Stimulated activated CD4-positive, alpha-beta T cell treated with anti-CD3 and anti-CD28 coated beads, Interleukin-12 subunit alpha, Interleukin-12 subunit beta, amount 100 ng/mL, for 24 hours (primary cell): ENCODE data around the gene SLC41A2.
A peak's percentile ranks its signal among the peaks of the same experiment; 100 is the strongest.
"Not testable (repeated sequence)": the region's sequence is repeated elsewhere in the genome, so short reads cannot be mapped to it uniquely, and the experiment has no call there.

Source experiments
- DNase-seq, 2 experiments: peaks; one replicate each; pipeline ENCODE4 v3.0.0-alpha.2; 2020; ENCODE audit warnings: low read depth in 2 of 2

SLC41A2 gene

DNA sequence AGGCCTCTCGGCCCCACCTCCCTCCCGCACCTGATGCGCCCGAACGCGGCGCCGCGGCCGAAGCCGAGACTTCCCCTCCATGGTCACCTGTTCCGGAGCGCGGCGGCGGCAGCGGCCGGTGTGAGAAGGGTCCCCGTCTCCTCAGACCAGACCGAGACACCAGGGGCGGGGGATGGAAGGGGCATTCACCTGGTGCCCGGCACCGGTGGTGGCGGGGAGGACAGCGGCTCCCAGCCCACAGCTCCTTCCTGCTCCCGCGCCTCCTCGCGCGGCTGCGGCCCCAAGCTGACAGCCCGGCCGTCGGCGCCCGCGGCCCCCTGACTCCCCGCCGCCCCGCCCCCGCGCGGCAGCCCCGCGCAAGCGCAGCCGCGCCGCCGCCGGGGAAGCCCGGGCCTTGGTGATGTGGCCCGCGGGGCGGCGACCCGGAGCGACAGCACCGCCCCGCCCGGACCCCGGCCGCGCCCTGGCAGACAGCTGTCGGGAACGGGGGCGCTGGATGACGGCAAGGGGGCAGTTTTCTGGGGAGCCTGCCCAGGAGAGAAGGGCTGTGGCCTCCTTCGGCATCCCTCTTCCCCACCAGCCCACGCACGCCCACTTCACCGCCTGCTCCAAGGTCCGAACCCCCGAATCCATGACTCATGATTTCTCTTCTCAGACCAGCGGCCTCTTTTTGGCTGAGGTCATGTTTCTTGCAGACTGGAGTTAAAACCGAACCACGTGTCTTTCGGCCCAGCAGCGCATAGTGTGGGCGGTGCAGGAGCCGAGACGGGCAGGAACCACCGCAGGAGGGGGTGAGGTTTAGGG is at the start of gene SLC41A2:
Gene SLC41A2 (minus strand): TSS at position 290 of the 804 bp plus-strand sequence. CDS start 29,763 bp downstream, outside the sequence.
- DNase-seq, result peak; percentile 59 to 66

GRCh38 chr12:105001476-105001875 is 43.4 kb upstream of the SLC41A2 start:
- DNase-seq, result no peak

- DNase-seq, result no peak
These were observed 41.2 kb upstream of the SLC41A2 start for GRCh38 chr12:104999347-104999685.

DNA sequence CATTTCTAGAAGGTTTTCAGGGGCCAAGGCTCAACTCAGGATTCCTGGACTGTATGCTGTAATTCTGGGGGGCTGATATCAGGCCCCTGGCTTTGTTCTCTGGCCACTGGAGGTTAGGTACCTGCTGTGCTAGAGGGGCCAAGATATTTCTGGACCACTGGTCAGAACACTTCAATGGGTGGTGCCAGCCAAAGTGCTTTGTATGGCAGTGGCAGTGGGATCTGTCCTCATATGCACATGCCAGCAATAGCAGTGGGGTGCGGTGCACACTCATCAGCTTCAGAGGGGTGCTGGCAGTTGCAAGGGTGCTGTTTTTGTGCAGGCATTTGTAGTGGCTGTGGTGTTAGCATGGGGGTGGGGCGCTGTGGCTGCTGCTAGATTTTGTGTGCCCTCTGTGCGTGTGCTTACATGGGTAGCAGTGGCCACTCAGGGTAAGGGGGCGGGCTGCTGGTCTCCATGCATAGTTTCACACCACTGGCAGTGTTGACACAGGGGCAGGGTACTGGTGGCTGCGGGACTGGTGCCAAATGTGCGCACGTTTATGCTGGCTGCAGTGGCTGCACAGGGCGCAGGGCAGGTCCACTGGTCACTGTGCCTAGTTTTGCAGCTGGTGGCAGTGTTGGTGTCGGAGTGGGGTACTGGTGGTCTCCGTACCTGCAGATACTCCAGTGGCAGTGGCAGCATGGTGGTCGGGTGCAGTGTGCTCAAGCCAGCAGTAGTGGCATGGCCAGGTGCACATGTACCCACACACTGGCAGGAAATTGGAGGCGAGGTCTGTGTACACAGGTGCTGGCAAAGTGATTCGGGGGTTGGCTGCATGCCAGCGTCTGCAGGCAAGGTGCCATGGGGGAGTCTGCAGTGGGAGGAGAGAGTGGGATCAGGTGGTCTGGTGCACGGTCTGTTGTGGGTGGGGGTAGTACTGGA is 40.6 kb upstream of the SLC41A2 start:
- no peak for DNase-seq

DNA sequence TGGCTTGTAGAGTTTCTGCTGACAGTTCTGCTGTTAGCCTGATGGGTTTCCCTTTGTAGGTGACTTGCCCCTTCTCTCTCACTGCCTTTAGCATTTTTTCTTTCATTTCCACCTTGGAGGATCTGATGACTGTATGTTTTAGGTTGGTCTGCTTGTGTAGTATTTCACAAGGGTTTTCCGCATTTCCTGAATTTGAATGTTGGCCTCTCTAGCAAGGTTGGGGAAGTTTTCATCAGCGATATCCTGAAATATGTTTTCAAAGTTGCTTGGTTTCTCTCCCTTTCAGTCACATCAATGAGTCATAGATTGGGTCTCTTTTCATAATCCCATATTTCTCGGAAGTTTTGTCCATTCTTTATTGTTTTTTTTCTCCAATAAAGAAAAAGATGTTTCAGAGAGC is 39.5 kb upstream of the SLC41A2 start:
- no peak for DNase-seq

GRCh38 chr12:104994336-104994735 is 36.2 kb upstream of the SLC41A2 start:
- DNase-seq, result no peak

DNA sequence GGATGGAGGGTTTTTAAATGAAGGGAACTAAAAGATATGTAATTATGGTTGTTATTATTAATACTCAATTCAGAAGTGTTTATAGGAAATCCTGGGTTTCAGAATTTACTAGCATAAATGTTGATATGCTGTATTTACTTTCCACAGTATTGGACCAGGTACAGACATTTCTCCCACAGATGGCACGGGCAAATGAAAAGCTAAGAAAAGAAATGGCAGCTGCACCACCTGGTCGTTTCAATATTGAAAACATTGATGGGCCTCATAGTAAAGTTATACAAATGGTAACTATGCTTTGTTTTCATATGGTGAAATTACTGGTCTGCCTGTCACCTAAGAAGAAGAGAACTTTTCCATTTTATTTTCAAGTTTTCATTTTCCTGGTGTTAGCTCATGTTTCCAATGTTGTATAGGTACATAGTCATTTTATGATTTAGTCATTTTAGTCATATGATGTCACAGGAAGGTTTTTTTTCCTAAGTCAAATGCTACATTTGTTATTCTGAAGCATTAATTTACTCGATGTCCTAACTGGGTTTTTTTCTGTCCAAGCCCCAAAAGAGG is 33.6 kb upstream of the SLC41A2 start:
- DNase-seq, result no peak

GRCh38 chr12:104990950-104991349 is 32.9 kb upstream of the SLC41A2 start:
- no peak for DNase-seq

DNA sequence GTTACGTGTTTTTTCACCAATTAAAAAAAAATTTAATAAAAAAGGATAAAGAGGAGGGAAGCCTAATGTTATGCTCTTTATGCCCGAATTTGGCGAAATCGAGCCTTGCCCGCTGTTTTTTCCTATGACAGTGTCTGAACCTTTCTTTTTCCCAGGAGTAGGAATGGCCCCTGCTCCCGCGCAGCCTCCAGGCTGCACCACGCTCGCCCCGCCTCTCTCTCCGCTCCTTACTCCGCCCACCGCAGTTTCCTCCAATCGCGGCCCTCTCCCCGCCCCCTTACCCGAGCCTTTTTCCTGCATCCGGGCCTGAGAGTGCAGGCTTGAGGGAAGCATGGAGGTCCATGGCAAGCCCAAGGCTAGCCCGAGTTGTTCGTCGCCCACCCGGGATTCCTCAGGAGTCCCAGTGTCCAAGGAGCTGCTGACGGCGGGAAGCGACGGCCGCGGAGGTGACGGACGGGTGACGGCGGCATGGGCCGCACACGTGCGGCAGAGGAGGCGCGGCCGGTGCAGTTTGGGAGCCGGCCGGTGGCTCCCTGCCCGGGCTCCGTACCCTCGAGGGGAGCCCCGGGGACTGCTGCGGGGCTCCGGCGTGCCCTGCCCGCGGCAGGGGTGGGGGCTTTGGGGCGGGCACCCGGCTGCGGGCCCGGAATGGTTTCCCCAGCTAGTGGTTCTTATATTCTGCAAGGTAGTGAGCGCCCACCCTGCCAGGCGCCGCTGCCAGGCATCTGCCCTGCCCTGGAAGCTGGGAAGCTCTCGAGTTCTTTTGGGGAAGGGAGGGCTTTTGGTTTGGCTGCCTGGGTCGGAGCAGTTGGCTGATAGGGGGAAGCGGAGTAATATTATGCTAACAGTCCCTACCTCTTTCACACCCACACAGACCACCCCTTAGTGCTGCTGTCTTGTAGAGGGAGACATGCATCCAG is 28.2 kb upstream of the SLC41A2 start, which contains the start of gene NOPCHAP1:
Gene NOPCHAP1 (plus strand): TSS at position 295 of the 920 bp plus-strand sequence. CDS start 37 bp downstream, at position 332.
- DNase-seq, result peak; percentile 77 to 91

DNA sequence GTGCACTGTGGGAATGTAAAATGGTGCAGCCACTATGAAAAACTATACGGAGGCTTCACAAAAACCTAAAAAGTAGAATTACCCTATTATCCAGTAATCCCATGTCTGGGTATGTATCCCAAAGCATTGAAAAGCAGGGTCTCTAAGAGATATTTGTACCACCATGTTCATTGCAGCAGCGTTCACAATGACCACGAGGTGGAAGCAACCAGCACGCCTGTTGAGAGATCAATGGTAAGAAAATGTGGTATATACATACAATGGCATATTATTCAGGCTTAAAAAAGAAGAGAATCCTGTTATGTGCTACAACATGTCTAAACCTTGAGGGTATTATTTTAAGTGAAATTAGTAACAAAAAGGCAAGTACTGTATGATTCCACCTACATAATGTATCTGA is 27.1 kb upstream of the SLC41A2 start:
- no peak for DNase-seq

DNA sequence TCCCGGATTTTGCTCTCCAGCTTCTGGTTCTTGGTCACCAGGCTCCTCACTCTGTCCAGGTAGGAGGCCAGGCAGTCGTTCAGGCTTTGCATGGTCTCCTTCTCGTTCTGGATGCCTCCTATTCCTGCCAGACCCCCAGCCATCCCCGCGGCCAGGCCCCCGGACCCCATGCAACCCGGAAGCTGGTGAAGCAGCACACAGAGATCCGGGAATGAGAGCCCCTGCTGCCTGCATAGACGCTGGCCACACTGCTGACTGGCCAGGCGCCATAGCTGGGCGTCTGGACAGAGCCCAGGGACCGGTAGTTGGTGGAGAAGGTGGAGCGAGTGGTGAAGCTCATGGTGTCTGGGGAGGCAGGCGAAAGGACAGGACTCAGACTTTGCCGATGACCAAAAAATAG is 19.6 kb upstream of the SLC41A2 start:
- not testable (repeated sequence) for DNase-seq

- no peak for DNase-seq
These were observed 18.6 kb upstream of the SLC41A2 start for GRCh38 chr12:104976703-104977102.

DNA sequence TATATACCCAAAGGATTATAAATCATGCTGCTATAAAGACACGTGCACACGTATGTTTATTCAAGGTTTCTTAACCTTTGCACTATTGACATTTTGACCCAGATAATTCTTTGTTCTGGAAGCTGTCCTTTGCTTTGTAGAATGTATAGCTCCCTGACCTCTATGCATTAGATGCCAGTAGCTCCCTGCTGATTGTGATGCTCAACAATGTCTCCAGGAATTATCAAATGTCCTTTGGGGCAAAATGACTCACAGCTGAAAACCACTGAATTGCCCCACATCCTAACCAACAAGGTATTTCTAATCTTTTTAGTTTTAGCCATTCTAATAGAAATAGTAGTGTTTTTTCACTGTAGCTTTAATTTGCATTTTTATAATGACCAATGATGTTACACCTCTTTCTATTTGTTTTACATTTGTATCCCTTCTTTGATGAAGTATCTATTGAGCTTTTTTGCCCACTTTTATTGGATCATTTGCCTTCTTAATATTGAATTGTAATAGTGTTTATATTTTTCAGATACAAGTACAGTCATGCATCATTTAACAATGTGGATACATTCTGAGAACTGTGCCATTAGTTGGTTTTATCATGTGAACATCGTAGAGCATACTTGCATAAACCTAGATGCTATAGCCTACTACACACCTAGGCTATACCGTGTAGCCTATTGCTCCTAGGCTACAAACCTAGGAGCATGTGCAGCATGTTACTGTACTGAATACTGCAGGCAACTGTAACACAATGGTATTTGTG is 17.7 kb upstream of the SLC41A2 start:
- DNase-seq, result no peak

DNA sequence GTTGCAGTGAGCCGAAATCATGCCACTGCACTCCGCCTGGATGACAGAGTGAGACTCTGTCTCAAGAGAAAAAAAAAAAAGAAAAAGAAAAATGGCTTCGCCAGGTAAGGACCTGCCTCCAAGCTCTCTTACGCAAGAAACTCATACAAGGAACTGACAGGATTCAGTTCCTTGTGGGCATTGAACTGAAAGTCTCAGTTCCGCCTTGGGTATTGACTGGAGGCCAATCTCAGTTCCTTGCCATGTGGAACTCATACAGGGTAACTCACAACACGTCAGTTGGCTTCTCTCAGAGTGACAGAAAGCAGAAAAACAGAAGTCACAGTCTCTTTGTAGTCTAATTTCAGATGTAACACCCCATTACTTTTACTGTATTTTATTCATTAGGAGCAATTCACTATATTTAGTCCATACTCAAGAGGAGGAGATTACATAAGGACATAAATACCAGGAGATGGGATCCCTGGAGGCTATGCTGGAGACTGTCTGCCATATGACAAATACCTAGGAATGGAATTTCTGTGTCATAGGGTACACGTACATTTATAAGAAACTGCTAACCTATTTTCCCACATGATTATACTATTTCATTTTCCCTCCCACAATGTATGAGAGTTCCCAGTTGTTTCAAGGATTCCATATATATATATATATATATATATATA is 16.7 kb upstream of the SLC41A2 start:
- no peak for DNase-seq

- no peak for DNase-seq
These were observed 15.2 kb upstream of the SLC41A2 start for GRCh38 chr12:104973250-104973649.

DNA sequence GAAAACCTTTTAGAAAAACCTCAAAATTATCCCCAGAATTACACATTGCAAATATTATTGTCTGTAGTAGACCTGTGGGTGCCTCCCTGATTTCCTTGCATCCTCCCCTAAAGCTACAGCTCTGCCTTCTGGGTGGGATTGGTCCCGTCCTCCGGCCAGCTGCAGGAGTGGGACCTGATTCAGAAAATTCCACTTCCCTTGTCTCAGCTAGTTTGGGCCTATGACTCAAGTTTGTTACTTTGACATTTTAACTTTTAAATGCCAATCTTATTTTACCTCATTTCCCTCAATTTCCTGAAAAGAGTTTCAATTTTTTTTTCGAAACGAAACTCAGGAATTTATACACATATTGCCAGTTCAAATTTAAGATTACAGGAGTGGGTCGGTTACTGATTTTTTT is 13.2 kb upstream of the SLC41A2 start:
- no peak for DNase-seq

DNA sequence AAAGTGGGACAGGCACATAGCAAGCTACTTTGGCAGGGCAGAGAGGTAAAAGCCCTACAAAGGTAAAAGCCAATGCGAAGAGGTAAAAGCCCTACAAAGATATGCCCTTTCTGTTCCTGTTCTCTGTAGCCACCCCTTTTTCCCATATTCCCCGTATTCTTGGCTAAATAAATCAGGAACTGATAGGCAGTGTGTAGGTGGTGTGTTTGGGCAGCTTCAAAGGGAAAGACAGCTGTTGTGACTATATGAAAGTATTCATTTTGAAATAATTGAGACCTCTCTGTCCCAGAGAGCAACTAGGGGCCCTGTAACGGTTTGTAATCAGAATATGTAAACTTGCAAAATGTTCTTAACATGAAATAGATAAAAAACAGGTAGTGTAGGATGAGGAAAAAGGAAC is 11.3 kb upstream of the SLC41A2 start:
- DNase-seq, result no peak

- no peak for DNase-seq
These were observed 8.6 kb upstream of the SLC41A2 start for GRCh38 chr12:104966677-104967076.

GRCh38 chr12:104964856-104965205 is 6.7 kb upstream of the SLC41A2 start:
- DNase-seq, result no peak
